IPS DF 6.9 (cell line): ENCODE data around the gene FXYD5.

Experiments used
- DNase-seq: peaks from one replicate; pipeline ENCODE4 v3.0.0-alpha.2; 2013; ENCODE audit warnings: low read depth, low spot score
- H3K27ac ChIP-seq: one replicate; pipeline ENCODE4 v1.5.1; 2013; ENCODE audit warnings: low read length, control low read depth
- H3K27me3 ChIP-seq: 2 replicates; pipeline ENCODE4 v1.6.1; 2013; ENCODE audit warnings: mild to moderate bottlenecking, low read length; ENCODE audit not compliant: control insufficient read depth, insufficient read depth
- H3K36me3 ChIP-seq: 2 replicates; pipeline ENCODE4 v1.6.1; 2013; ENCODE audit warnings: low read length; ENCODE audit not compliant: control insufficient read depth, insufficient read depth
- H3K4me1 ChIP-seq: 2 replicates; pipeline ENCODE4 v1.6.1; 2013; ENCODE audit warnings: low read length; ENCODE audit not compliant: control insufficient read depth, insufficient read depth
- H3K4me3 ChIP-seq: 2 replicates; pipeline ENCODE4 v1.5.1; 2013; ENCODE audit warnings: mild to moderate bottlenecking, low read length
- H3K9me3 ChIP-seq: 2 replicates; pipeline ENCODE4 v1.6.1; 2013; ENCODE audit warnings: low read length, inconsistent platforms; ENCODE audit not compliant: control insufficient read depth, insufficient read depth
- WGBS: extraction: QIAGEN DNeasy Blood & Tissue Kit; methylation state at CpG from one replicate; pipeline ENCODE4 v1.1.7; 2013; ENCODE audit warnings: mixed read lengths, missing lambda C conversion rate; ENCODE audit not compliant: insufficient read length, insufficient coverage; 5-methylcytosine and 5-hydroxymethylcytosine counted together

FXYD5 gene

GRCh38 chr19:35213663-35214632 lies 59.4 kb downstream of the FXYD5 start:
- Histone ChIP-seq H3K27me3 (no peaks in the 10 kb centered on the region), H3K4me1 (no peaks in the 10 kb centered on the region), H3K27ac (no peak overlapping the region), H3K4me3 (no peak overlapping the region), H3K9me3 (no peaks in the 10 kb centered on the region), H3K36me3 (no peaks in the 10 kb centered on the region)
- DNase-seq, result no peak
- no CpG with 5 or more reads among the region's 21 CpGs for WGBS

DNA sequence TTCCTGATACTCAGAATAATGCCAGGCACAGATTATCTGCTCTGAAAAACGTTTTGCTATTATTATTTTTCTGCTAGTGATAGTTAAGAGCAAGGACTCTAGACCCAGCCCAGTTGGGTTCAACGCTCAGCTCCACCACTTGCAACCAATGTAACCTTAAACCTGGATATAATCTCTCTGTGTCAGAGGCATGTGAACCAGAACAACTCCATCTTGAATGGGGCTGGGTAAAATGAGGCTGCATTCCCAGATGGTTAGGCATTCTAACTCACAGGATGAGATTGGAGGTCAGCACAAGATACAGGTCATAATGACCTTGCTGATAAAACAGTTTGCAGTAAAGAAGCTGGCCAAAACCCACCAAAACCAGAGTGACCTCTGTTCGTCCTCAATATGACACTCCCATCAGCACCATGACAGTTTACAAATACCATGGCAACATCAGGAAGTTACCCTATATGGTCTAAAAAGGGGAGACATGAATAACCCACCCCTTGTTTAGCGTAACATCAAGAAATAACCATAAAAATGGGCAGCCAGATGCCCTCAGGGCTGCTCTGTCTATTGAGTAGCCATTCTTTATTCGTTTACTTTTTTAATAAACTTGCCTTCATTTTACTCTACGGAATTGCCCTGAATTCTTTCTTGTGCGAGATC lies 60.4 kb downstream of the FXYD5 start:
- Histone ChIP-seq H3K4me3 (no peak overlapping the region), H3K27ac (no peak overlapping the region), H3K9me3 (no peaks in the 10 kb centered on the region), H3K4me1 (no peaks in the 10 kb centered on the region), H3K36me3 (no peaks in the 10 kb centered on the region), H3K27me3 (no peaks in the 10 kb centered on the region)
- DNase-seq, result no peak
- no CpG with 5 or more reads among the region's 7 CpGs for WGBS

GRCh38 chr19:35216016-35216832 lies 61.7 kb downstream of the FXYD5 start:
- Histone ChIP-seq H3K4me3 (no peak overlapping the region), H3K9me3 (no peaks in the 10 kb centered on the region), H3K27ac (no peak overlapping the region), H3K36me3 (no peaks in the 10 kb centered on the region), H3K27me3 (no peaks in the 10 kb centered on the region), H3K4me1 (no peaks in the 10 kb centered on the region)
- DNase-seq, result no peak
- whole genome bisulfite sequencing, result no CpG with 5 or more reads among the region's 8 CpGs

DNA sequence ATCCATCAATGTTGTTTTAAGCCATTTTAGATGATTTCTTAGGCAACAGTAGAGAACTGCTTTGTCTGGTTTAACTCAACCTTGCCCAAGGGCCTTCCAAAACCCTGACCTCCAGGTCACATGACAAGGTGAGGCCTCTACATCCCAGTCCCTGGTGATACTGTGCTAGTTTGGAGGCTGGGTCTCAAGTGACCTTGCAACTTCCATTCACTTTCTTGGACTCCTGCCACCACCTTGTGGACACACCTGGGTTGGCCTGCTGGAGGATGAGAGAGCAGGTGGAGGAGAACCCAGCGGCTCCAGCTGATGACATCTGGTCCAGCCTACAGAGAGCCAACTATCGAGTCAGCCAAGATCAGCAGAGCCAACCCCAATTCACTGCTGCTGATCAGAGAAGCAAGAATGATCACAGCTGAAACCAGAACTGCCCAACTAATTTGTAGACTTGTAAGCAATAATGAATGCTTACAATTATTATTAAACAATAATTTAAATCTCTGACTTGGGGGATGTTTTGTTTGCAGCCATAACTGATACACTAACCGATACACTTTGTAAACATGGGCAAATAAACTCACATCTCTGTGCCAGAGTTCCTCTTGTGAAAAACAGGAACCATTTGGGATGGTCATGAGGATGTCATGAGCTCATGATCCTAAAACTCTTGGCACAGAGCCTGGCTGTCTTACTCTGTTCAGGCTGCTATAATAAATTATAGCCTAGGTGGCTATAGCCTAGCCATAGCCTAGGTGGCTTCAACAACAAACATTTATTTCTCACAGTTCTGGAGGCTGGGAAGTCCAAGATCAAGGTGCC lies 62.5 kb downstream of the FXYD5 start:
- Histone ChIP-seq H3K27me3 (no peaks in the 10 kb centered on the region), H3K4me3 (no peak overlapping the region), H3K27ac (no peak overlapping the region), H3K4me1 (no peaks in the 10 kb centered on the region), H3K9me3 (no peaks in the 10 kb centered on the region), H3K36me3 (no peaks in the 10 kb centered on the region)
- no peak for DNase-seq
- WGBS, result no CpG with 5 or more reads among the region's 3 CpGs

DNA sequence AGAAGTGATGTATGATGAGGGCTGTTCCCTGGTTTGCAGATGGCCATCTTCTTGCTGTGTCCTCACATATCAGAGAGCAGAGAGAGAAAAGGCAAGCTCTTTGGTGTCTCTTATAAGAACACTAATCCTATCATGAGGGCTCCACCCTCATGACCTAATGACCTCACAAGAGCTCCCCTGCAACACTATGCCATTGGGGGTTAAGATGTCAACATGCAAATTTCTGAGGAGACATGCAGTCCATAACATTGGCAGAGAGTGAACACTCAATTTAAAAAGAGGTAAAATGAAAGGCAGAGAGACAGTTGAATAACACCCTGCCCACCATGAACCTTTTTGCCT lies 63.1 kb downstream of the FXYD5 start:
- Histone ChIP-seq H3K4me1 (no peaks in the 10 kb centered on the region), H3K27ac (no peak overlapping the region), H3K9me3 (no peaks in the 10 kb centered on the region)

DNA sequence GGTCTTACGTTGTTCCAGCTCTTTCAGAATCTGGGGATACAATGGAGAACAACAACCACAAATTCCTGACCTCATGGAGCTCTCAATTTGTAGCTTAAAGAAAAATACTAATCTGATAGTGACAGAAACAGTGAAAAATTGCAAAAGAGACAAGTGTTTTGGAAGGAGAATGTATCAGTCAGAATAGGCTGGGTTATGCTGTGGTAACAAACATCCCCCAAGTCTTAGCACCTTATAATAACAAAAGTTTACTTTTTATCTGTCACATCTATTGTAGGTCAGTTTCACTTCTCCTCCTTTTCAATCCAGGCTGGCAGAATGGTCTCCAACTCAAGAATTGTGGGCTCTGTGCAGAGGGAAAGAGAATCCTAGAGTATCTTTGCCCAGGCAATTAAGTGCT lies 64.5 kb downstream of the FXYD5 start:
- WGBS, result no CpG with 5 or more reads among the region's 1 CpG
- Histone ChIP-seq H3K27me3 (no peaks in the 10 kb centered on the region), H3K9me3 (no peaks in the 10 kb centered on the region), H3K4me3 (no peak overlapping the region), H3K36me3 (no peaks in the 10 kb centered on the region), H3K27ac (no peak overlapping the region), H3K4me1 (no peaks in the 10 kb centered on the region)
- DNase-seq, result no peak

More for the DNA sequence above, 63.1 kb downstream of the FXYD5 start:
- H3K36me3 ChIP-seq, result no peaks in the 10 kb centered on the region
- H3K27me3 ChIP-seq, result no peaks in the 10 kb centered on the region
- DNase-seq, result no peak
- H3K4me3 ChIP-seq, result no peak overlapping the region
